Dermis microvascular lymphatic vessel endothelial cell (primary cell): ENCODE results near the gene AFAP1L2. TPM values are rescaled to one million over a fixed set of nuclear protein-coding genes. Genes with fewer than 3 reads are reported as not detected.
A peak's percentile ranks its signal among the peaks of the same experiment; 100 is the strongest.

Source experiments
- DNase-seq, 2 donors: peaks; one replicate each; pipeline versions ENCODE4 v3.0.0 to v3.0.0-alpha.2; 2010; ENCODE audit warnings: low read depth in 2 of 2
- total RNA-seq: library from RNA; depleted of rRNA; stranded (reverse); fragments of >200 nt; gene quantifications from 2 replicates; pipeline ENCODE4 v1.2.1, GENCODE V29; 2014

AFAP1L2 gene, protein sequence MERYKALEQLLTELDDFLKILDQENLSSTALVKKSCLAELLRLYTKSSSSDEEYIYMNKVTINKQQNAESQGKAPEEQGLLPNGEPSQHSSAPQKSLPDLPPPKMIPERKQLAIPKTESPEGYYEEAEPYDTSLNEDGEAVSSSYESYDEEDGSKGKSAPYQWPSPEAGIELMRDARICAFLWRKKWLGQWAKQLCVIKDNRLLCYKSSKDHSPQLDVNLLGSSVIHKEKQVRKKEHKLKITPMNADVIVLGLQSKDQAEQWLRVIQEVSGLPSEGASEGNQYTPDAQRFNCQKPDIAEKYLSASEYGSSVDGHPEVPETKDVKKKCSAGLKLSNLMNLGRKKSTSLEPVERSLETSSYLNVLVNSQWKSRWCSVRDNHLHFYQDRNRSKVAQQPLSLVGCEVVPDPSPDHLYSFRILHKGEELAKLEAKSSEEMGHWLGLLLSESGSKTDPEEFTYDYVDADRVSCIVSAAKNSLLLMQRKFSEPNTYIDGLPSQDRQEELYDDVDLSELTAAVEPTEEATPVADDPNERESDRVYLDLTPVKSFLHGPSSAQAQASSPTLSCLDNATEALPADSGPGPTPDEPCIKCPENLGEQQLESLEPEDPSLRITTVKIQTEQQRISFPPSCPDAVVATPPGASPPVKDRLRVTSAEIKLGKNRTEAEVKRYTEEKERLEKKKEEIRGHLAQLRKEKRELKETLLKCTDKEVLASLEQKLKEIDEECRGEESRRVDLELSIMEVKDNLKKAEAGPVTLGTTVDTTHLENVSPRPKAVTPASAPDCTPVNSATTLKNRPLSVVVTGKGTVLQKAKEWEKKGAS
- 0.76 and 1.2 TPM in 2 replicates for total RNA-seq

DNA sequence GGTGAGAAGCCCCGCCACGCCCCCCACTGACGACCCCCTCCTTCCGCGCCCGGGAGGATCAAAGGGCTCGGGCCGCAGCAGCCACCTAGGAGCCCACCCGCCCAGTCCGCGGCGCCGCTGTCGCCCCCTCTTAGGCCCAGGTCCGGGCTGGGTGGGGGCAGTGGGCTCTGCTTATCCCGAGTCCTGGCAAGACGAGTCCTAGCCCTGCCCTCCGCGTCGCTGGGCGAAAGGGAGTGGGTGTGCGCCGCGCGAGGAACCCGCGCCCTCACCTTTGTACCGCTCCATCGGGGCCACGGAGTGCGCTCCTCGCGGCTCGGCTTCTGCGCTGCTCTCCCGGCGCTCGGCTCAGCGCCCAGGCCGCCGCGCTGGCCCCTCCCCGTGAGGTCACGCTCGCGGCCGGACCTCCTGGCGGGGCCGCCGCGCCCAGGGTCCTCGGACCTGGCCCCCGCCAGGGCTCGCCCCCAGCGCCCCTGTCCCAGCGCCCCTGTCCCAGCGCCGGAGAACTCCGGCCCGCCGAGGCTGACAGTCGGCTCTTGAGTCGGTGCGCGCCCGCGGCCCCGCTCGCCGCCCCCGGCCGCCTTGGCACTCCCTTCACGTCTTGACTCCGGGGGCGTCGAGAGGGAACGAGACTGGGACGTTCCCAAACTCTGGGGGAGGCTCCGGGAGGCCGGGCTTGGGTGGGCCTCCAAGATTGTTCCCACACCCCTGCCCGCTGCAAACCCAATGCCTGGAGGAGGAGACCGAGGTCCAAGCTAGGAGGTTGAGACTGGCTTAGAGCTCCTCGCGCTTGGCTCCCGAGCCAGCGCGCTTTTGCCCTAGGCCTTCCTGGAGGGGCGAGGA lies at the start of gene AFAP1L2:
AFAP1L2 (minus strand) TSS at position 332 of the 840 bp plus-strand sequence; CDS start at position 285, 47 bp downstream.
- DNase-seq: peak in 1 of 2 donors; percentile 30

GRCh38 chr10:114453576-114453975 lies 49.3 kb upstream of the AFAP1L2 start:
- DNase-seq: no peak

GRCh38 chr10:114448897-114449296 lies 44.6 kb upstream of the AFAP1L2 start:
- peak in 1 of 2 donors; percentile 32 for DNase-seq

DNA sequence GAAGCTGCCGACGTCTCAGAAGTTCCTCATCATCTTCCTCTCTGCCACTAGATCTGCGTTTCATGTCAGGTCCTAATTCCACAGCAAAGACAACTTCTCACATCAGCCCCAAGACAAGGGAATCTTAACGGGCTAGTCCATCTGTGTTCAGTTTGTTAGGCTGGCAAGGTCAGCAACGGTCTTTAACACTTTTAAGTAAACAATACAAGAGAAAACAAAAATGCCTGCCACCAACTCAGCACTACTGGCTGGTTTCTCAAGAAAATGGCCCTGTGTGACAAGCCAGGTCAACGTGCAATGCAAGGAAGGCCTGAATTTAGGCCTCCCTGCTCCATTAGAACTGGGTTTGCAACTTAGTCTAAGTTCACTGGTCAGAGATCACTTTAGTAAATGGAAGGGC lies 41.0 kb upstream of the AFAP1L2 start:
- DNase-seq: no peak

DNA sequence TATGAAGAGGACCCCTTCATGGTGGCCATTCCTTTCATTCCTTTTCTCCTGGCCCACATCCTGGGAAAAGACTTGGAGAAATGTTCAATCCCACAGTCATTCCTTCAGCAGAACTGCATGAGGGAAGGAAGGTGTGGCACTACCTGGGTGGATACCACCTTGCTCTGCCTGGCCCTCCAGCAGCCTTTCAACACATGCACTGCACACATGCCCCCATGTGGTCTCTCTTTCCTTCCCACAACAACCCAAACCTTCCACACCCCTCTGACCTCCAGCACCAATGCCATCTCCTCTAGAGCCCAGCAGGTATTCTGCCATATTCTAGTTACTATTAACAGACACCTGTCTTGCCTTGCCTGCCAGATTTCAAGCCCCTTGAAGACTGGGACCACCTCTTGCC lies 40.5 kb upstream of the AFAP1L2 start:
- DNase-seq: no peak

GRCh38 chr10:114442091-114442630 lies 37.9 kb upstream of the AFAP1L2 start:
- DNase-seq: no peak

DNA sequence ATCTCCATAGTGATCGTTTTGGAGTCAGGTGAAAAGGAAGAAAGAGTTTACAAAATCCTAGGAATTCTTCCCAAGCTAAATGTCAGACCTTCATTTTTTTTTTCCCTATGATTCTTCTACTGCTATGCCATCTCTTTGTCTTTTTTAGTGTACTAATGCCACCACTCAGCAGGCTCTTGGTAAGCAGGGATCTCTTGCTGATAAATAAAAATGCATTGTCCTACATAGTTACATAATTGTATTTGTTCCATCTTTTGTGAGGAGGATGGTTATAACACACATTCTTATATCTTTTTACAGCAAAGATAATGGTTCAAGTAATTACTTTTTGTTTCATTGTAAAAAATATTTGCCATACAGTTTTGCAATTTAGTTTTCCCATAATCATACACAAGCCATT lies 36.8 kb upstream of the AFAP1L2 start:
- no peak for DNase-seq

DNA sequence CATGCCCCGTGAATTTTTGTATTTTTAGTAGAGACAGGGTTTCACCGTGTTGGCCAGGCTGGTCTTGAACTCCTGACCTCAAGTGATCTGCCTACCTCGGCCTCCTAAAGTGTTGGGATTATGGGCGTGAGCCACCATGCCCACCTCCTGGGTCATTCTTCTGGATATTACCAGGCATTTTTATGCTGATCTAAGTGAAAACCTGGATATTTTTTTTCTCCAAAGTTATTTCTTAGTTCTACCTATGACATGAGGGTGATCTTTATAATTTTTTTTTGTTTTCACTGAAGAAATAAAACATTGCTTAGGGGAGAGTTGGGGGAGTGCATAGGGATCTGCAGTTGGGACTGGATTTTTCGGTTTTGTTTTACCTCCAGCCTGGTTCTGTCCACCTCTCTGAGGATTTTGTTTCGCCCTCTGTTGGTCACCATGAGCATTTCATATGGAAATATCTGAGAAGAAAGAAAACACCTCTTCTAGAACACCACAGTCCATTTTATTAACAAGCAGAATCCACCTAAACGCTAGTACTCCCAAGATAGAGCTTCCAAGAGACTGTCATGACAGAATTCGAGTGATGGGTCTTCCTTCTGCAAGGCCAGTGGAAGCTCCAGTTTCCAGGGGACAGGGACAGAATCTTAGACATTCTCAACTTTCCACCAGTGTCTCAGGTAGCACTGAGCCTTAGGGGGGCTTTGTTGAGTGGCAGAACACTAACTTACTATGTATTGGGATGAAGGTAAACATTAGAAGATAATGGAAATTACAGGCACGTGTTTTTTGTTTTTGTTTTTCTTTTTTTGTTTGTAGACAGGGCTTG lies 33.4 kb upstream of the AFAP1L2 start:
- peak in 1 of 2 donors; percentile 23 for DNase-seq

DNA sequence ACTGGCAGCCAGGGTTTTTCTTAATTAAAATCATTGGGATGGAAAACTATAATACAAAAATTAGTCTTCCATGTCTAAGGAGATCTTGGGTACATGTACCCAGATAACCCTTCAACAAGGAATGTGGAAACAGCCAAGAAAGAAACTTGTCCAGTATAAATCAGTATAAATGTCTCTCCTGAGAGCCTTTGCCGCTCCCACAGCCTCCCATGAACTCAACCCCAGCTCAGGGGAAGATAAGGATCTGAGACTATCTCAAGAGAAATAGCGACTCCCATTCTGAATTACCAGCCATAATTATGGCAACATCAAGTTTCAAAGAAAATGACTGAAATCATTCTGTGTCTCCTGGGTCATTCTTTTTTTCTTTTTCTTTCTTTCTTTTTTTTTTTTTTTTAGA lies 32.6 kb upstream of the AFAP1L2 start:
- no peak for DNase-seq

- DNase-seq: no peak
Measured at GRCh38 chr10:114432566-114433093, 28.3 kb upstream of the AFAP1L2 start.

- peak in 1 of 2 donors; percentile 14 for DNase-seq
Measured at GRCh38 chr10:114431414-114432135, 27.3 kb upstream of the AFAP1L2 start.

DNA sequence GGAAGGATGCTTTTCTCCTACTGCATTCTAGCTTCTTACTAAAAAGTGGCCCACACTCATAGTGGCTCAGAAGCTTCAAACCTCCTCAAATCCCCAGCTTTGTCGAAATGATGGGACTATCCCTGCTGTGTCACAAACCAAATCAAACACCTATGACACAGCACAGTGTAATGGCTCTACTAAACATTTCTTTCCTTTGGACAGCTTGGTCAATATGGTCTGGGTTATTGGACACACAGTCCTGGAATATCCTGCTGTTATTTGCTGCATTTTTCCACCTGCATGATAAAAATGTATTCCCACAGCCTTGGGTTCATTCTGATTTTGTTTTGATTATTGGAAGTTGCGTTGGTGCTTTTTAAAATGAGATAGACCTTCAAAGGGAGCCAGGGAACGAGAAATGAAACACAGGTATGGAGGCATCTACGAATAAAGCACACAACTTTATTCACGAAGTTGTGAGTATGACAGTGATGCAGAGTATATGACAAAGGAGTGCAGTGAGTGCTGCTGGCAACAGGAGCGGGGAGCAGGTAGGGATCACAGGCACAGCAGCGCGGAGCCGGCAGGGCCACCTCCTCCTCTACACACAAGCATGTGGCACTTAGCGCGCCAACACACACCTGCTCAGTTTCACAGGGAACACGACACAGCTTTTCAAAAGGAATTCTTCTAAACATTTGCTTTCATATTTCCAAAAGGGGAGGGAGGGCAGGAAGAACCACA lies 26.5 kb upstream of the AFAP1L2 start:
- DNase-seq: no peak

- DNase-seq: no peak
Measured at GRCh38 chr10:114429581-114430335, 25.5 kb upstream of the AFAP1L2 start.

DNA sequence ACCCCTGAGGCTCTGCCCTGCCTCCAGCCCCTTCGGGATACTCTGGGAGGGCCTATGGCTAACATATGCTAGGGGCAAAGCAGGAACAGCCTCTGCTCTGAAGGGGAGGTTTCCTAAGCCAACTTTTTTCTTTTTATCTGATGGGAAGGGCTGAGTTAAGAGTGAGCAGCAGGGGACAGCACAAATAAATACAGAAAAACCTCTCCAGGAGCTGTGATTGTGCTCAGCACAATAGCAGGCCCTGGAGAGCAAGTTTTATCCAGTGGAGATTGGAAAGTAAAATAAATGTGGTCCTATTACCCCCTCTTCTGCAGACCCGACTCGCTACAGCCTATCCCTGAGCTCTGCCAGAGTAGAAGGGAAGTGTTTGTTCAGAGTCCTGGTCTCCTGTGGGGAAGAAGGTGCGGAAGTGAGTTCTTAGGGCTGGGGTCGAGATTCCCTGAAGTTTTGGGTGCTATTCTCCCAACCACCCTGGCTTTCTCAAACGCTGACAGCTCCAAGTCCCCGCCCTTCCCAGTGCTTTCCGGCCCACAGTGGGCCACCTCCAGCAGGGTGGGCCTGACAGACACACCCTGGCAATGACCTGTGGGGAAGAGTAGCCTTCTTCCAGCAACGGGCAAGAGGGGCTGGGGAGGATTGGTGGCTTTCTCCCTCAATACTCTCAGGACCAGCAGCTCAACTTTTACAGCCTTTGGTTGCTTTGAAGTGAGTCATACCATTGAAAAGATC lies 23.0 kb upstream of the AFAP1L2 start:
- DNase-seq: peak; percentile 6 to 49

GRCh38 chr10:114426476-114426875 lies 22.2 kb upstream of the AFAP1L2 start:
- DNase-seq: peak in 1 of 2 donors; percentile 67

DNA sequence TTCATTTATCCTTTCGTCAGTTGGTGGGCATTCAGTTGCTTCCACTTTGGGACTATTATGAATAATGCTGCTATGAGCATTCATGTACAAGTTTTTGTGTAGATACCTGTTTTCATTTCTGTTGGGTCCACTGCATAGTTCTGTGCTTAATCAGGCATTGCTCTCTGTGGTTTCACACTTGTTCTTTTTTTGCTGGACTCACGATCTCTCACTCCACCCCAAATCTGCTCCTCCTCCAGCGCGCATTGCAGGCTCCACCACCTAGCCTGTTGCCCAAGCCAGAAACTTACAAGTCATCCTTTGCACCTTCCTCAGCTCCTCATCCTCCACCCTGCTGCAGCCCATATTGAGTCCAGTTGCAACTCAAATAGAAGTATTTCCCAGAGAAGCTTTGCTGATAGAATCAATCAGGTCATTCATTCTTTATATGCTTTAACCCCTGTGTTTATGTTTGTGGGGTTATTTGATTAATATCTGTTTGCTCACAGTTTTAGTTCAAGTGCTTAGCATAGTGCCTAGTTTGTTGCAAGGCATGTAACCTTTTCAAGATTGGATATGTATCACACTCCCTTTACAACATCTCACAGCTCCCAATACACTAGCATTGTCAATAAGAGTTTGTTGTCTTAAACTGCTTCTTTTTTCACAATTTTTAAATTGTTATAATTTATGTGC lies 16.6 kb upstream of the AFAP1L2 start:
- no peak for DNase-seq

GRCh38 chr10:114418109-114418508 lies 13.8 kb upstream of the AFAP1L2 start:
- DNase-seq: no peak
